SK-N-SH treated with all-trans-retinoic acid at 6 μM for 48 hours (cell line): ENCODE measurements around the gene VPS37C.

Experiments used
- ATAC-seq: fragments of 200-7000 bp; cut with Tn5 transposase; 3 replicates; pipeline ENCODE4 v1.9.1; 2020; ENCODE audit warnings: mild to moderate bottlenecking, moderate library complexity
- BACH2 ChIP-seq: fragments of 250-450 bp; sonication (Bioruptor Pico); IDR thresholded peaks from 2 replicates; pipeline ENCODE4 v1.9.0; 2021; ENCODE audit warnings: mild to moderate bottlenecking, borderline replicate concordance
- CREB5 ChIP-seq: fragments of 250-450 bp; sonication (Bioruptor Pico); IDR thresholded peaks from 2 replicates; pipeline ENCODE4 v1.5.1; 2020; ENCODE audit warnings: low read depth, mild to moderate bottlenecking, moderate library complexity
- CSDC2 ChIP-seq: fragments of 250-450 bp; sonication (Bioruptor Pico); IDR thresholded peaks from 2 replicates; pipeline ENCODE4 v1.5.0; 2020; ENCODE audit warnings: mild to moderate bottlenecking, moderate library complexity
- CSRNP3 ChIP-seq: fragments of 250-450 bp; sonication (Bioruptor Pico); IDR thresholded peaks from 2 replicates; pipeline ENCODE4 v1.5.1; 2021; ENCODE audit warnings: mild to moderate bottlenecking, moderate library complexity
- ESRRG ChIP-seq: fragments of 250-450 bp; sonication (Bioruptor Pico); IDR thresholded peaks from 2 replicates; pipeline ENCODE4 v1.6.1; 2021; ENCODE audit warnings: mild to moderate bottlenecking
- GLIS3 ChIP-seq: fragments of 250-450 bp; sonication (Bioruptor Pico); IDR thresholded peaks from 2 replicates; pipeline ENCODE4 v1.5.0; 2020; ENCODE audit warnings: mild to moderate bottlenecking, moderate library complexity
- ISL1 ChIP-seq: fragments of 250-450 bp; sonication (Bioruptor Pico); IDR thresholded peaks from 2 replicates; pipeline ENCODE4 v2.1.2; 2022; ENCODE audit warnings: mild to moderate bottlenecking, moderate library complexity
- OSR1 ChIP-seq: fragments of 250-450 bp; sonication (Bioruptor Pico); IDR thresholded peaks from 2 replicates; pipeline ENCODE4 v1.8.0; 2022; ENCODE audit warnings: moderate library complexity, mild to moderate bottlenecking, inconsistent platforms
- PATZ1 ChIP-seq: fragments of 250-450 bp; sonication (Bioruptor Pico); IDR thresholded peaks from 2 replicates; pipeline ENCODE4 v1.8.0; 2020; ENCODE audit warnings: mild to moderate bottlenecking, moderate library complexity, borderline replicate concordance
- PPARA ChIP-seq: fragments of 250-450 bp; sonication (Bioruptor Pico); IDR thresholded peaks from 2 replicates; pipeline ENCODE4 v1.5.0; 2020; ENCODE audit warnings: mild to moderate bottlenecking, borderline replicate concordance
- RARB ChIP-seq: fragments of 250-450 bp; sonication (Bioruptor Pico); IDR thresholded peaks from 2 replicates; pipeline ENCODE4 v1.8.0; 2021; ENCODE audit warnings: mild to moderate bottlenecking, moderate library complexity
- SNAI2 ChIP-seq: fragments of 250-450 bp; sonication (Bioruptor Pico); IDR thresholded peaks from 2 replicates; pipeline ENCODE4 v1.5.0; 2020; ENCODE audit warnings: mild to moderate bottlenecking, moderate library complexity
- TCF4 ChIP-seq: fragments of 250-450 bp; sonication (Bioruptor Pico); IDR thresholded peaks from 2 replicates; pipeline ENCODE4 v1.8.0; 2021; ENCODE audit warnings: mild to moderate bottlenecking, moderate library complexity, borderline replicate concordance
- TOX ChIP-seq: fragments of 250-450 bp; sonication (Bioruptor Pico); IDR thresholded peaks from 2 replicates; pipeline ENCODE4 v1.8.0; 2021; ENCODE audit warnings: mild to moderate bottlenecking, moderate library complexity, borderline replicate concordance
- TSHZ2 ChIP-seq: fragments of 250-450 bp; sonication (Bioruptor Pico); IDR thresholded peaks from 2 replicates; pipeline ENCODE4 v1.5.0; 2020; ENCODE audit warnings: mild to moderate bottlenecking, moderate library complexity
- ZC3H10 ChIP-seq: fragments of 250-450 bp; sonication (Bioruptor Pico); IDR thresholded peaks from 2 replicates; pipeline ENCODE4 v1.5.1; 2021; ENCODE audit warnings: mild to moderate bottlenecking, moderate library complexity
- ZFP3 ChIP-seq: fragments of 250-450 bp; sonication (Bioruptor Pico); IDR thresholded peaks from 2 replicates; pipeline ENCODE4 v1.5.0; 2020; ENCODE audit warnings: mild to moderate bottlenecking, moderate library complexity
- ZFP30 ChIP-seq: fragments of 450-650 bp; formaldehyde crosslinking; IDR thresholded peaks from 2 replicates; pipeline ENCODE4 v1.5.0; 2022; ENCODE audit warnings: mild to moderate bottlenecking, moderate library complexity
- ZNF565 ChIP-seq: fragments of 450-650 bp; formaldehyde crosslinking; conservative IDR thresholded peaks from 2 replicates; pipeline ENCODE4 v1.5.0; 2020; ENCODE audit warnings: low read depth, mild to moderate bottlenecking, moderate library complexity
- ZNF70 ChIP-seq: fragments of 450-650 bp; formaldehyde crosslinking; IDR thresholded peaks from 2 replicates; pipeline ENCODE4 v1.5.0; 2020; ENCODE audit warnings: mild to moderate bottlenecking, moderate library complexity
- ZNF8 ChIP-seq: fragments of 450-650 bp; formaldehyde crosslinking; IDR thresholded peaks from 2 replicates; pipeline ENCODE4 v1.5.0; 2020; ENCODE audit warnings: mild to moderate bottlenecking, moderate library complexity

Gene VPS37C

GRCh38 chr11:61134801-61135257 lies 26.4 kb downstream of the VPS37C start:
- TF ChIP-seq PATZ1 (CRISPR knock-in tag) = no peak
- no peak for TF ChIP-seq CREB5 (CRISPR knock-in tag)
- TF ChIP-seq CSDC2 (CRISPR knock-in tag) = no peak
- no peak for TF ChIP-seq SNAI2
- no peak for TF ChIP-seq CSRNP3 (CRISPR knock-in tag)
- no peak for TF ChIP-seq GLIS3
- TF ChIP-seq RARB (CRISPR knock-in tag) = no peak
- TF ChIP-seq, all 23 proteins: peak for 0
- ATAC-seq = no peak

DNA sequence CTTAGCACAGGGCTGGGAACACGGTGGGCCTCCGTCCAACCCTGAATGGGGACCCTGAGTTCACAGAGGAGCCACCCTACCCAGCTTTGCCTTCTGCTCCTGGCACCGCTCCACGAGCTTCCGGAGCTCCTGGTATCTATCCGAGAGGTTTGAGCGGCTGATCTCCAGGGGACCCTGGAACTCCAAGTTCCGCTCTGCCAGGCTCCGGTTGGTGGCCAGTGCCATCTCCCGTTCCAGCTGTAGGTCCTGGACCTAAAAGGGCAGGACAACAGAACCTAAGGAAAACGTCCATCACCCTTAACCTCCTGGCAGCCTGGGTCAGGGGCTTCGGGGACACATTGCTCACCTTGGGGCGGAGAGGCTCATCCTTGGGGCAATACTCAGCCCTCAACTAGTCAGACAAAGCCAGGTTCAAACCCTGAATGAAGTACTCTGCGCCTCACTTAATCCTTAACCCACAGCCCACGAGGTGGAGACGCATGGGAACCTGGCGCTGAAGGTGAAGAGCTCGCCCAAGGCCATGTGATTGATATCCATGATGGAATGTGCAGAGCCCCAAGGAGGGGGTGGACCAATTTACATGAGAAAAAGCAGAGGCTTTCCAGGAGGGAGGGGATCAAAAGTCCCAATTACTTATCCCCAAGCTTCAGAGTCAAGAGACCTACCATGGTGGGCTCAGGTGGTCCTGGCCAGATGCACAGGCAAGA lies 27.1 kb downstream of the VPS37C start:
- no peak for ATAC-seq

GRCh38 chr11:61133145-61133544 lies 28.1 kb downstream of the VPS37C start:
- no peak for ATAC-seq
- no peak for TF ChIP-seq OSR1
- no peak for TF ChIP-seq ISL1 (CRISPR knock-in tag)
- TF ChIP-seq ZC3H10 (CRISPR knock-in tag) = no peak
- no peak for TF ChIP-seq ZNF70 (CRISPR knock-in tag)
- TF ChIP-seq ZFP30 (CRISPR knock-in tag) = no peak
- no peak for TF ChIP-seq TCF4
- TF ChIP-seq PPARA (CRISPR knock-in tag) = no peak
- no peak for TF ChIP-seq RARB (CRISPR knock-in tag)
- no peak for TF ChIP-seq ZNF8 (CRISPR knock-in tag)
- no peak for TF ChIP-seq CSDC2 (CRISPR knock-in tag)
- no peak for TF ChIP-seq ZFP3 (CRISPR knock-in tag)
- TF ChIP-seq TOX = no peak
- TF ChIP-seq BACH2 (CRISPR knock-in tag) = no peak
- TF ChIP-seq TSHZ2 = no peak
- TF ChIP-seq CREB5 (CRISPR knock-in tag) = no peak
- no peak for TF ChIP-seq SNAI2
- TF ChIP-seq PATZ1 (CRISPR knock-in tag) = no peak
- TF ChIP-seq ZNF565 (CRISPR knock-in tag) = no peak
- no peak for TF ChIP-seq ESRRG

More for the DNA sequence above, 27.1 kb downstream of the VPS37C start:
- TF ChIP-seq ZFP3 (CRISPR knock-in tag) (no peak), ESRRG (no peak), TCF4 (no peak), RARB (CRISPR knock-in tag) (no peak), ISL1 (CRISPR knock-in tag) (no peak)
